ENCODE results near the gene ELP5. TPM values are rescaled to one million over a fixed set of nuclear protein-coding genes. Genes with fewer than 3 reads are reported as not detected.
"Not testable (repeated sequence)": the region's sequence is repeated elsewhere in the genome, so short reads cannot be mapped to it uniquely, and the experiment has no call there.

The ELP5 gene
- total RNA-seq, 1 experiment from 2014 or later, result 20.3 TPM

DNA sequence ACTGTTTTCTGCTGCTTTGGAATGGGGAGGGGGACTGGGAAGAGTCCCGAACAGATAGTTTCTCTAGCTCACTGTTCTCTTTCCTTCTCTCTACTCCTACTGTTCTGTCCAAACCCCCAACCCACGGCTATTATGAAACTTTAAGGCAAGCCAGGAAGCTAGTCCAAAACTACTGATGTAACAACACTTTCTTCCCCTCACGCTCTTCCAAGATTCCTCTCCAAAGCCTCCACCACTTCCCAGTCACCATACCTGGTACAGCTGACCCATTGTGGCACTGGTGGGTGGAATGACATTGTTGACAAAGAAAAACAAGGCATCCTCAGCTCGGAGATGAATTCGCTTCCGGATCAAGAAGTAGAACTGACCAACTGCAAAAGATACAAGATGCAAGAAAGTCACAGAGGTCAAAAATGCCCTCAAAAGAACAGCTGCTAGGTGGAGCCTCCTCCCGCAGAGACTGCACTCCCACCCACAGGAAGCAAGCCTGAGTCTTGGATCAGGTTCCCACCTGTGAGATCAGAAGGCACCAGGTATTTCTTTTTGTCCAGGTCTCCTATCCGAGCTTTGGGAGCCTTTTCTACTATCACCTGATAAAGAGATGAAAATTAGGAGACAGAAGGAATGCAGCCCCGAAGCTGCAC is 10.8 kb upstream of the ELP5 start:
- Mint-ChIP-seq H3K9me3 (ENCODE audit: low read depth, unreplicated experiment) (no peaks in the 10 kb centered on the region), H3K4me3 (ENCODE audit: low read depth, unreplicated experiment) (peak overlapping the region; percentile 94)

DNA sequence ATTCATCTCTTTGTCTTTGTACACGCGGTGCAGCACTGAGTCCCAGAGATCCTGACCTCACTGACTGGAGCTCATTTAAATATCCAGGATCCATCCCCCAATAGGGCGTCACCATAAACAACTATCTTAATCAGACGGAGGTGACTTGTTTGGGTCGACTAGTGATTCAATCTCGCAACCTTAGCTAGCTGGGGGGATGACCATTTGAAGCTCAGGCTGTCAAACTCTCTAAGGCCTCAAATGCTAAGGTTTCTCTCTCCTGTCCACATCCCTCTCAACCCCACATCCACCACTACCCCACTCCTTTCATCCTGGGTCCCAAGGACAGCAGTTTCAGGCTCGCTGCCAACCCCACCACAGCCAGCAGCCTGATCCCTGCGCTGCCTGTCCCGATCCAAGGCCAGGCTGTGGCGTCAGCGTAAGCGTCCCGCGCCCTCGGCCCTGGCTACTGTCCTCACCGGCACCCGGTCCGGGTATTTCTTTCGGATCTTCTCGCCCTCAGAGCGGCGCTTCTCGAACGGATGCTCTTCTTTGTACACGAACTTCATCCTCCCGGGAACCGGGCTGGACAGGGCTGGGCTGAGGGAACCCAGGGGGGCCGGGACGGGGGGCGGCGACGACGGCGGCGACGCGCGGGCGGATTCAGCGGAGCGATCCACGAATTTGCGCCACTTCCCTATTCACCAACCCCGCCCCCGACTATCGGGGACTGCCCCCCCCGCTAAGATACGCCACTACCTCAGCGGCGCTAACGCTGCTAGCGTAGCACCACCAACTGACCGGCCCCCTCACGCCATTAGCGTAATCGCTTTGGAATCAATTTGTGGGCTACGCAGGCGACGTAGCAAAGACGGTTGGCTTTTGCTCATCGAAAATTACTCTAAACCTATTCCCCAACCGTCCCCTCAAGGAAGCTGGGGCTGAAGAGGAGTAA is 10.0 kb upstream of the ELP5 start, which contains the start of gene GABARAP:
GABARAP (minus strand) TSS at position 667 of the 934 bp plus-strand sequence; CDS start at position 548, 119 bp downstream.
- Mint-ChIP-seq H3K36me3 (ENCODE audit: insufficient read depth, unreplicated experiment) (peaks cover 78% of the 10 kb centered on the region), H3K27ac (ENCODE audit: unreplicated experiment) (peak within 1 kb of the TSS; percentile 99), H3K4me3 (ENCODE audit: low read depth, unreplicated experiment) (peak within 1 kb of the TSS; percentile 94), H3K9me3 (ENCODE audit: low read depth, unreplicated experiment) (no peaks in the 10 kb centered on the region), H3K4me1 (ENCODE audit: low read depth, unreplicated experiment) (peaks cover 32% of the 10 kb centered on the region), H3K27me3 (ENCODE audit: unreplicated experiment) (no peaks in the 10 kb centered on the region)
- peak; percentile 81 for DNase-seq
- no TSS peak for BruUV-seq (replicated peaks)
- intact Hi-C loops (cut with micrococcal nuclease; ENCODE audit: unreplicated experiment), result no loop called here
- TF ChIP-seq, protein P1, sequence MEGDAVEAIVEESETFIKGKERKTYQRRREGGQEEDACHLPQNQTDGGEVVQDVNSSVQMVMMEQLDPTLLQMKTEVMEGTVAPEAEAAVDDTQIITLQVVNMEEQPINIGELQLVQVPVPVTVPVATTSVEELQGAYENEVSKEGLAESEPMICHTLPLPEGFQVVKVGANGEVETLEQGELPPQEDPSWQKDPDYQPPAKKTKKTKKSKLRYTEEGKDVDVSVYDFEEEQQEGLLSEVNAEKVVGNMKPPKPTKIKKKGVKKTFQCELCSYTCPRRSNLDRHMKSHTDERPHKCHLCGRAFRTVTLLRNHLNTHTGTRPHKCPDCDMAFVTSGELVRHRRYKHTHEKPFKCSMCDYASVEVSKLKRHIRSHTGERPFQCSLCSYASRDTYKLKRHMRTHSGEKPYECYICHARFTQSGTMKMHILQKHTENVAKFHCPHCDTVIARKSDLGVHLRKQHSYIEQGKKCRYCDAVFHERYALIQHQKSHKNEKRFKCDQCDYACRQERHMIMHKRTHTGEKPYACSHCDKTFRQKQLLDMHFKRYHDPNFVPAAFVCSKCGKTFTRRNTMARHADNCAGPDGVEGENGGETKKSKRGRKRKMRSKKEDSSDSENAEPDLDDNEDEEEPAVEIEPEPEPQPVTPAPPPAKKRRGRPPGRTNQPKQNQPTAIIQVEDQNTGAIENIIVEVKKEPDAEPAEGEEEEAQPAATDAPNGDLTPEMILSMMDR (IDR thresholded peaks at IDR 0.05; ENCODE audit: unreplicated experiment), result no peak
- CTCF ChIA-PET, result interaction anchor here (0.6 to 2.3 kb wide), 7 partner anchors 9 to 199 kb away, joined by 3 to 5 read pairs (median 4); partner anchors contain the start of genes CLDN7, CTDNEP1 and ELP5

More for the DNA sequence above, 10.8 kb upstream of the ELP5 start:
- H3K27me3 Mint-ChIP-seq (ENCODE audit: unreplicated experiment), result no peaks in the 10 kb centered on the region
- no peak for DNase-seq
- H3K4me1 Mint-ChIP-seq (ENCODE audit: low read depth, unreplicated experiment), result peaks cover 40% of the 10 kb centered on the region
- CTCF ChIA-PET, result interaction anchor here (0.7 to 2.3 kb wide), 4 partner anchors 10 to 55 kb away, joined by 3 to 5 read pairs (median 4); partner anchors contain the start of genes CLDN7 and CTDNEP1
- TF ChIP-seq, protein P1 (IDR thresholded peaks at IDR 0.05; ENCODE audit: unreplicated experiment), result no peak
- no TSS peak for BruUV-seq (replicated peaks)
- H3K27ac Mint-ChIP-seq (ENCODE audit: unreplicated experiment), result peak overlapping the region; percentile 99
- H3K36me3 Mint-ChIP-seq (ENCODE audit: insufficient read depth, unreplicated experiment), result peaks cover 78% of the 10 kb centered on the region
- intact Hi-C loops (cut with micrococcal nuclease; ENCODE audit: unreplicated experiment), result no loop called here

DNA sequence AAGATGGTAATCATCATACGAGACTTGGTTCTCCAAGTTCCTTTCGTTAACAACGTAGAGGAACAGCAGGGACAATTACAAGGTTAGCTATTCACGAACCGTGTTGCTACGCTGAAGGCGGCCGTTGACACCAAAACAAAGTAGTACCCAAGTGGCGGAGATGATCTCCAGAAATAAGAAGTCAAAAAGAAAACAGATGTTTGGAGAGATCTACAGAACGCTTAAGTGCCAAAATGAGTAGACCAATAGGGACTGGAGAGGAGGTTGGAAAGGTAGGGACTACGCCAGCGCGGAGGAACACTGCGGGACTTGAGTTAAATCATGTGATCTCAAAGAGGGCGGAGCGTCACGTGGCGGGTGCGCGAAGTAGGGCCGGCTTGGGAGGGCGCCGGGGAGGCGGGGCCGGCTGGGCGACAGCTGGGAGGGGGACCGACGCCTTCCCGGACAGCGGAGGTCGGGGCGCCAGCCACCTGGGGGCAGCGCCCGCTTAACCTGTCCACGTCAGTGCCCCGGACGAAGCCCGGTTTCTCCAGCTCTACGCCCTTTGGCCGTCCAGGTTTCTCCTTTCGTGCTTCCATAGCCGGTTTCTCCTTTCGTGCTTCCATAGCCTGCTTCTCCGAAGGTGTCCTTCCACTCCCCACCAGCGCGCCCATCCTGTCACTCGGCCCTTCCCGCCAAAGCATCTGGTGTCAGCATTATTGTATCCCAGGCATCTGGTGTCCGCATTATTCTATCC is 9.1 kb upstream of the ELP5 start:
- TF ChIP-seq, protein P1 (IDR thresholded peaks at IDR 0.05; ENCODE audit: unreplicated experiment), result no peak
- Mint-ChIP-seq H3K27me3 (ENCODE audit: unreplicated experiment) (no peaks in the 10 kb centered on the region), H3K36me3 (ENCODE audit: insufficient read depth, unreplicated experiment) (peaks cover 71% of the 10 kb centered on the region), H3K4me1 (ENCODE audit: low read depth, unreplicated experiment) (peaks cover 29% of the 10 kb centered on the region), H3K9me3 (ENCODE audit: low read depth, unreplicated experiment) (no peaks in the 10 kb centered on the region), H3K4me3 (ENCODE audit: low read depth, unreplicated experiment) (peak overlapping the region; percentile 94), H3K27ac (ENCODE audit: unreplicated experiment) (peak overlapping the region; percentile 99)
- peak; percentile 89 for DNase-seq
- intact Hi-C loops (cut with micrococcal nuclease; ENCODE audit: unreplicated experiment), result no loop called here
- no TSS peak for BruUV-seq (replicated peaks)
- CTCF ChIA-PET, result interaction anchor here (0.6 to 2.3 kb wide), 6 partner anchors 8 to 320 kb away, joined by 3 to 5 read pairs (median 4); partner anchors contain the start of genes CLDN7, CTDNEP1 and ELP5

DNA sequence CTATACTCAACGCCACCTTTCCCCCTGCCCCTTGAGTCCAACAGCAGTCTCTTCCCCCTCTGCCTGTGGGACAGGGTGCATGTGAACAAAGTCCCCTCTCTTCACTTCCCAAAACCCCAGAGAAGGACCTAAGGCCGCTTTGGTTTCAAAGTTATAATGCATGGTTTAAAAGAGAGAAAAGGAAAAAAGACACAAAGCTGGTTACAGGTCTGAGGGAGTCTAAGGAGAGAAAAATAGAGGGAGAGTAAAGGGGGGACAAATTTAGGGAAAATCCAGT is 8.6 kb upstream of the ELP5 start:
- Mint-ChIP-seq H3K27ac (ENCODE audit: unreplicated experiment) (peak overlapping the region; percentile 99), H3K36me3 (ENCODE audit: insufficient read depth, unreplicated experiment) (peaks cover 66% of the 10 kb centered on the region), H3K27me3 (ENCODE audit: unreplicated experiment) (no peaks in the 10 kb centered on the region), H3K9me3 (ENCODE audit: low read depth, unreplicated experiment) (no peaks in the 10 kb centered on the region), H3K4me3 (ENCODE audit: low read depth, unreplicated experiment) (peak overlapping the region; percentile 94), H3K4me1 (ENCODE audit: low read depth, unreplicated experiment) (peaks cover 29% of the 10 kb centered on the region)
- TF ChIP-seq, protein P1 (IDR thresholded peaks at IDR 0.05; ENCODE audit: unreplicated experiment), result no peak
- intact Hi-C loops (cut with micrococcal nuclease; ENCODE audit: unreplicated experiment), result no loop called here
- TSS peak; percentile 41 for BruUV-seq (replicated peaks)
- CTCF ChIA-PET, result interaction anchor here (0.6 to 2.3 kb wide), 4 partner anchors 8 to 321 kb away, joined by 3 to 5 read pairs (median 4); partner anchors contain the start of genes CLDN7, CTDNEP1 and ELP5
- DNase-seq, result no peak

DNA sequence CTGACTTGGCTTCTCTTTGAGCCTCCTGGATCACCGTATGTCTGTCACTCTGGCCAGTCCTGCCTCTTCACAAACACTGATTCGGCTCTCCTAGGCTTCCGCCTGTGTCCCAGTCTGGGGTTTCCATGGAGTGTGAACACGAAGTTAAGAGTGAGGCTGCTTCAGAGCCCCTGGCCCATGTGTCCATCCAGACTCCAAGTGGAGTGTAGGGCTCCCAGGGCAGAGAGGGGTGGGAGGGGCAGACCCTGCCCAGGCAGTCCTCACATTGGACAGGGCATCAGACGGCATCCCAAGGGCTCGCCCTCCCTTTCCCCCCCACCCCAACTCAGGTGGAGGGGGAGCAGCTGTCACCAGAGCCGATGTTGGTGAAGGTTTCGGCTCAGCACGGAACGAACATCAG is 8.2 kb upstream of the ELP5 start:
- CTCF ChIA-PET; H3K9me3 Mint-ChIP-seq (ENCODE audit: low read depth, unreplicated experiment); BruUV-seq (replicated peaks); intact Hi-C loops (cut with micrococcal nuclease; ENCODE audit: unreplicated experiment); H3K27me3 Mint-ChIP-seq (ENCODE audit: unreplicated experiment); DNase-seq: not testable (repeated sequence)
- Mint-ChIP-seq H3K27ac (ENCODE audit: unreplicated experiment) (peak overlapping the region; percentile 99), H3K4me3 (ENCODE audit: low read depth, unreplicated experiment) (peak overlapping the region; percentile 94), H3K36me3 (ENCODE audit: insufficient read depth, unreplicated experiment) (peaks cover 62% of the 10 kb centered on the region), H3K4me1 (ENCODE audit: low read depth, unreplicated experiment) (peaks cover 29% of the 10 kb centered on the region)

Data from Calu3 (cell line).